HG02884 (cell line): Measurements from ENCODE around the gene TSFM.
"Not testable (repeated sequence)": the region's sequence is repeated elsewhere in the genome, so short reads cannot be mapped to it uniquely, and the experiment has no call there.

Experiments
- ATAC-seq: cut with Tn5 transposase; IDR thresholded peaks from one replicate; pipeline ENCODE4 v1.9.1; 2021; ENCODE audit warnings: mild to moderate bottlenecking, moderate library complexity; ENCODE audit not compliant: unreplicated experiment

TSFM gene

DNA sequence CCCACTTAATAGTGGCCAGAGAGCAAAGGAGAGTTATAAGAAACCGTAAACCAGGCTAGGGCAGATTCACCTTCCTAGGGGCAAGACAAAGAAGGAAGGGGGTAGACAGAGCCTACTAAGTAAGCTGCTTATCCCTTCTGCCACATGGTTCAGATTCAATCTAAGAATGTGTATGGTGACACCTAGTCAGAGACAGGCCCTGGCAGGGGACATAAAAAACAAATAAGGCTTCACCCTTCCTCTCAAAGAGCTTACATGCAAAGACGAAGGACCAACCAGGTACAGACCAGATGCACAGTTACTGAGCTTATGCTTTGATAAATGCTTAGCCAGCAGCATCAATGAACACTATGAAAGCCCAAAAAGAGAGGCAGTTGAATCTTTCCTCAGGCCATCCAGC lies 20.1 kb upstream of the TSFM start:
- no peak for ATAC-seq

DNA sequence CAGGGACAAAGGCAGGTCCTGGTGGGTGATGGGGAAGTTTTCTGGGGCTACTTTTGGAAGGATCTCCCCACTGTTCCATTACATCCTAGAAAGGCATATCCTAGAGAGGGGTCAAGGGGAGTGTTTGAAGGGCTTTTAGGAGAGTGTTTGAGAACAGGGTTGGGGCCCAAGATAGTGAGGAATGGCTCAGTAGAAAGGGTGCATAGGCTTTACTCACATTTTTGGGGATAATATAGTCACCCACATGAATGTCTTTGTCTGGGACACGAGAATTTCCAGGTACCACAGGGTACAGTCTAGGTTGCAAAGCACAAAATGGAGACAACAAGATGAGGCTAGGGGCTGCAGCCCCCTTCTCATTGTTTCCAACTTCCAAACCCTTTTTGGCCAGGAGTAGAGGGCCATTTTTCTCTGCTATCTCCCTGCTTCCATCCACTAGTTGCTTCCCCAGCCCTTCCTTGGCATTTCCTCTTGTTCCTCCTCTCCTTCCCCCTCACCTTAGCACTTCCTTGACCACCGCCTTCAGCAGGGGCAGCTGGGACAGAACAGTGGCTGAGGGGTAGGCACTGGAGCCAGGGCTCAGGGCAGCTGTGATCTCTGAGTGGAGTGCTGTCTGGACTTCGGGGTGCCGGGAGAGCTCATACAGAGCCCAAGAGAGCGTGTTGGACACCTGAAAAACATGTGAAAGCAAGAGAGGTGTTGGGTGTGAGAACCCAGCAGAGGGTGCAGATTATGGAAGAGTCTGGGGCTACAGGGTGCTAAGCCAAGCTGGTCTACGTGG lies 18.5 kb upstream of the TSFM start:
- no peak for ATAC-seq

- no peak for ATAC-seq
These were observed 18.0 kb upstream of the TSFM start for GRCh38 chr12:57764662-57765002.

DNA sequence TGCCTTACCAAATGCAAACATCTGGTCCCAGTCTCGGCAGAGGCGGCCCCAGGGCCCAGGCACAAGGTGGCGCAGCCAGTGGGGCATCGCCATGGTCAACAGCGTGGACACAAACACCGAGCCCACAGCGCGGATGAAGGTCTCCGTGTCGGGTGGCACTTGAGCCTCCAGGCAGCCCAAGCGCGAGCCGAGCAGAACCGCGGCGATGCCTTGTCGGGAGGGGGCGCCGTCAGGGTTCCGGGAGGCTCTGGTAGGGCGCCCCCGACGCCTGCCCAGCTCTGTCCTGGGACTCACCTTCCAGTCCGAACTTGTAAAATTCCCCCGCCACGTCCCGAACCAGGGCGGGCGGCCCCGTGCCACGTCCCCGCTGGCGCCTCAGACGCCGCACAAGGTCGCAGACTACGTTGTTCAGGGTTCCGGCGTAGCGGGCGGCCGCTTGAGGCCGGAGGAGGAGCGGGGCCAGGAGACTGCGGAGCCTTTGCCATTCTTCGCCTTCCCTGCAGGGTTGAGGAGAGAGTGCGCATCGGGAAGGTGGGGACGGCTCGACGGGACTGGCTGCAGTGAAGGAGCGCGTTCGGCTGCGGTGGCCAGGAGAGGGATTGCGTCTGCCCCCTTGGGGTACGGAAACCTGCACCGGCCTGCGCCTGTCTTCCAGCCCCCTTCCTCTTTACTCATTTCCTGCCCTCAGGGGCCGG lies 17.4 kb upstream of the TSFM start:
- ATAC-seq = peak; percentile 46

GRCh38 chr12:57765698-57766463 lies 16.7 kb upstream of the TSFM start:
- no peak for ATAC-seq

DNA sequence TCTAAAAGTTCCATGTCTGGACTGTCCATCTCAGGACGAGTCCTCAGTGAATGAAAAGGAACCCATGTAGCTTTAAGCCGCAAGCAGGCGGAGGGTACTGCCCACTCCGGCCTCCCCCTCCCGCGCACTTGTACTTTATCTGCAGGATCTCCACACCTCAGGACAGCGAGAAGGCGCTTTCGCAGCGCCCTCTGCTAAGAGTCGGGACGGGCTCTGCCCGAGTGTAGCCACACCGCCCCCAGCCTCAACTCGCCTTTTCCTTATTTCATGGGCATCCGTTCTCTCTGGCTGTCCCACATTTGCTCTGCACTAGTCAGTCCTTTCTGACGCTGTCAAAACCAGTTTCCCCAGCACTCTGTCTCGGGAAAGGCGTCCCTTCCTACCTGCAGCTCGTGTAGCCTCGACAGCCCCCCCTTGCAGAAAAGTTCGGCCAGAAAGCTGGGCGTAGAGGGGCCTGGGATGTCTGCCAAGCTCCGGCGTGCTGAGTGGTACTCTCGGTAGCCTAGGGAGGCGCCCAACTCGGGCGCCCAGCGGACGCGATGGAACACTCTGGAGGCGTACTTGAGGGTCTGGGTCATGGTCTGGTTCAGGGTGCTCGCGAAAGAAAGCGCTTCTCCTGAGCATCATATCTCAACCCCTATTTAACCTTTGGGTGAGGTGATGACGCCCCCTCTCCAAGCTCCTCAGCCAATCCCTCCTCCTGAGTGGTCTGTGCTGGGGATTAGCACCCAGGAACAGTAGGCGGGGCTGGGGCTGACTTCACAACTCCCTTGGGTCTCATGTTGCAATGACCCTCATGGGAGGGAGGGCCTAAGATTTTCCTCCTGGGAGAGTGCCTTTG lies 15.9 kb upstream of the TSFM start, which contains the start of gene CYP27B1:
Gene CYP27B1 (minus strand): TSS at position 615 of the 841 bp plus-strand sequence. CDS start 37 bp downstream, at position 578.
- ATAC-seq = no peak

- no peak for ATAC-seq
These were observed 15.3 kb upstream of the TSFM start for GRCh38 chr12:57767305-57767698.

DNA sequence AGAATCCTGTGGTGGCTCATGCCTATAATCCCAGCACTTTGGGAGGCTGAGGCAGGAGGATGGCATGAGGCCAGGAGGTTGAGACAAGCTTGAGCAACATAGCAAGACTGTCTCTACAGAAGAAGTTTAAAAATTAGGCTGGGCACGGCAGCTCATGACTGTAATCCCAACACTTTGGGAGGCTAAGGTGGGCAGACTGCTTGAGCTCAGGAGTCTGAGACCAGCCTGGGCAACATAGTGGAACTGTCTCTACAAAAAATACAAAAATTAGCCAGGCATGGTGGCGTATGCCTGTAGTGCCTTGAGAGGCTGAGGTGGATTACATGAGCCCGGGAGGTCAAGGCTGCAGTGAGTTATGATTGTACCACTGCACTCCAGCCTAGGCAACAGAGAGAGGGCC lies 14.7 kb upstream of the TSFM start:
- ATAC-seq = no peak

DNA sequence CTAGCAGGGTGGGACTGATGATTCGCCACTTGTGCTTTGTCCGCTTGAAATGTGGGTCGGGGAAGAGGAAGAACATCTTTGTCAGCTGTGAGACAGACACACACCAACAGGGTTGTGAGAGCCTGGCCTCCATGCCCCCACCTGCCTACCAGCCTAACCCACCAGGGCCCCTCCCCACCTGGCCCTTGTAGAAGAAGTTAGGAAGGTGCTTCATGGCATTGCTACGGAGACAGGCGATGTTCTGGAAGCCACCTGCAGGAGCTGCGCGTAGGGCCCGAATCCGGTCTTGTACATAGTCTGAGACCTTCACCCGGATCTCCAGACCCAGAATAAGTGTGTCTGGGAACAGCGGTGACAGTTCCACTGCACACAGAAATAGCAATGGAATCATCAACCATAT lies 13.0 kb upstream of the TSFM start:
- no peak for ATAC-seq

- ATAC-seq = no peak
These were observed 11.9 kb upstream of the TSFM start for GRCh38 chr12:57770734-57771133.

DNA sequence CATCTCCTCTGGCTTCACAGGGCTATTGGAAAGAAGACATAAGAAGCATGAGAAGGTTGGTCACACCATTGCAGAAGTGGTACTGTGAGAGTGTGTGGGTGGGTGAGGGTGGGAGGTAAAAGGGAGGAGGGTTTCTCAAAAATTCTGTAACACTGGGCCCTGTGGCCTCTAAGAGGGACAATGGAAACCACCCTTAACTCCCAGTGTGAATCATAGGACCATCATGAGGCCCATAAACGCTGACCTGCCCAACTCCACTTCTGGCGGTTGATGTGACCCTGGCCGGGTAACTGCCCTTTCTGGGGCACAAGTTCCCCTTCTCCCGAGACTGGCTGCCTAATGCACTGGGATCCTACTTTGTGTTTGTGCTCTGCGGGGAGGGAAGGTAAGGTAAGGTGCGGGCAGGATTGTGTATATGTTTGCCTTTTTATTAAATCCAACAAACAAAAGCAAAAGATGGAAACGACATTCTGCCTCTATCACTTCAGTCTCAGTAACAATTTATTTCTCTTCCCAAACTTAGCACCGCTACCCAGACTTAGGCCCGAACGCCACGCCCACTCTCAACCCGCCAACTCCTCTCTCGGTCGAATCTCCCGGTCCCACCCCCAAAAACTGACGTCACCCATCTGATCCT lies 11.2 kb upstream of the TSFM start:
- peak; percentile 75 for ATAC-seq

GRCh38 chr12:57771873-57772428 lies 10.6 kb upstream of the TSFM start, which contains the start of gene METTL1:
Gene METTL1 (minus strand): TSS chr12:57772105. CDS start chr12:57772083, 22 bp downstream.
- peak; percentile 70 for ATAC-seq

DNA sequence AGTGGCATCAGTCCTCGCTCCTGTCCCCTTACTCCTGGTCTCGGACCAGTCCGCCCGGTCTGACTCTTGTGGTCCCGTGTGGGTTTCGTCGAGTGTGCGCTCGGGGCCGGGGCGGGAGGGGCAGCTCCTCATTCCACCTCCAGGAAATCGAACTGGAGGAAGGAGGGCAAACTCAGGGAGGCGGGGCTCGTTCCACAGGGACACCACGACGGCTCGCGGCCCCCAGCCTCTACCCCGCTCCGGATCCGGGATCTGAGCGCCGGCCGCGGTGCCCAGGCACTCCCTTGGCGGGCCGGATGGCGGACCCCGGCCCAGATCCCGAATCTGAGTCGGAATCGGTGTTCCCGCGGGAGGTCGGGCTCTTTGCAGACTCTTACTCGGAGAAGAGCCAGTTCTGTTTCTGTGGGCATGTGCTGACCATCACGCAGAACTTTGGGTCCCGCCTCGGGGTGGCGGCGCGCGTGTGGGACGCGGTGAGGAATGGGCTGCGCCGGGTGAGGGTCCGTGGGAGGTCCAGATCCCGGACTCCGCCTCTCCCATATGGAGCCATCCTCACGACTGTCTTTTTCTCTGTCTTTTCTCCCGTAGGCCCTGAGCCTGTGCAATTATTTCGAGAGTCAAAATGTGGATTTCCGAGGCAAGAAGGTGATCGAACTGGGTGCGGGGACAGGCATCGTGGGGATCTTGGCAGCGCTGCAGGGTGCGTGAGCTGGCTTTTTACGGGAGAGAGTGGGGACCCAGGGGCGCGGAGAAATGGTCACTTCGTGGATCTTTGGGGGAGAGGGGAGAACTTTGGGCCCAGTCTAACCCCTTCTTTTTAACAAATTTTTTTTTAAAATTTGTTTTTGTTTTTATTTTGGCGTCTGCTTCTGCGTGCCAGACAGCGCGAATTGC lies 9.9 kb upstream of the TSFM start, which contains the start of gene EEF1AKMT3:
Gene EEF1AKMT3 (plus strand): TSS at position 186 of the 894 bp plus-strand sequence. CDS start 111 bp downstream, at position 297.
- ATAC-seq = peak; percentile 8

DNA sequence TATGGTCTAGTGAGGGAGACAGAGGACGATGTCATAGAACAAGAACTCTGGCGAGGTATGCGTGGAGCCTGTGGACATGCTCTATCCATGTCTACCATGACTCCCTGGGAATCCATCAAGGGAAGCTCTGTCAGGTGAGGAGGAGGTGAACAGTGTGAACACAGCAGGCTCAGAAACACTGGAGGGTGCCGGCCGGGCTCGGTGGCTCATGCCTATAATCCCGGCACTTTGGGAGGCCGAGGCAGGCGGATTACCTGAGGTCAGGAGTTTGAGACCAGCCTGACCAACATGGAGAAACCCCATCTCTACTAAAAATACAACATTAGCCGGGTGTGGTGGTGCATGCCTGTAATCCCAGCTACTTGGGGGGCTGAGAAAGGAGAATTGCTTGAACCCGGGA lies 8.0 kb upstream of the TSFM start:
- ATAC-seq = not testable (repeated sequence)

DNA sequence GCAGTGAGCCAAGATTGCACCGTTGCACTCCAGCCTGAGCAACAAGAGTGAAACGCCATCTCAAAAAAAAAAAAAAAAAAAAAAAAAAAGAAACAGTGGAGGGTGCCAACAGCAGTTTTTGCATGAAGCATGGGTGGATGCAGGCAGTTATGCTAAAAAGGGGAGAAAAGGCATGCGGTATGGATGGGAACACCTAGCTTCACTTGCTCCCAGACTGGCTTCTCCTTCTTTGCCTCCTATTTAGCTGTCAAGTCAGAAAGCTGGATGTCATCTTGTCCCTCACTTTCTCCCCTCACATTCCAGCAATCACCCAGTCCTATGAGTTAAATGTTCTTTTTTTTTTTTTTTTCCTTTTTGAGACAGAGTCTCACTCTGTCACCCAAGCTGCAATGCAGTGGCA lies 7.5 kb upstream of the TSFM start:
- ATAC-seq = no peak

DNA sequence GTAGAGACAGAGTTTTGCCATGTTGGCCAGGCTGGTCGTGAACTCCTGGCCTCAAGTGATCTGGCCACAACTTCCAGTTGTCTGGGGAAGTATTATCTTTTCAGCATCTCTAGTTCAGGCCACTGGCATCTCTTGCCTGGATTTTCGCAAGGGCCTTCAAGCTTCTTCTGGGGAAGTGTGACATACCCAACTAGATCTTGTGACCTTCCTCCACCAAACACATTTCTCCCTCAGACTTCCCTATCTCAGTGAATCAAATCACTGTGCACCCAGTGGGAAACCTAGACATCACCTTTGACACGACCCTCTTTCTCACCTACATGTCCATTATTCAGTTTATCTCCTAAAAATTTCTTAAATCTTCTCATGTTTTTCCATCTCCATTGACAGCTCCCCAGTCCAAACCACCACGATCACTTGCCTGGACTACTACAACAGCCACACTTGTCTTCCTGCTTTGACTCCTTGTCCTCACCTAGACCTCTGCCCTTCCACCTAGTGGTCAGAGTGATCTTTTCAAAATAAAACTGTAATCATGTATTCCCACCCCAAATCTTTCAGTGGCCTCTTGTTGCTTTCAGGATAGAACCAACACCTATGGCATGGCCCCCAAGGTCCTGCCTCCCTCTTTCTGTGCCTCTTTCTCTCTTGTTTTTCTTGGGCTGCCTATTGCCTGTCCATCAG lies 6.9 kb upstream of the TSFM start:
- ATAC-seq = no peak

GRCh38 chr12:57776247-57776587 lies 6.4 kb upstream of the TSFM start:
- no peak for ATAC-seq

GRCh38 chr12:57777367-57777766 lies 5.2 kb upstream of the TSFM start:
- no peak for ATAC-seq
